Brain pericyte (primary cell): ENCODE measurements around the gene TMEM132C.

Source experiments
- DNase-seq: peaks from one replicate; pipeline ENCODE4 v3.0.0-alpha.2; 2012; ENCODE audit warnings: low read depth, low spot score

TMEM132C gene

DNA sequence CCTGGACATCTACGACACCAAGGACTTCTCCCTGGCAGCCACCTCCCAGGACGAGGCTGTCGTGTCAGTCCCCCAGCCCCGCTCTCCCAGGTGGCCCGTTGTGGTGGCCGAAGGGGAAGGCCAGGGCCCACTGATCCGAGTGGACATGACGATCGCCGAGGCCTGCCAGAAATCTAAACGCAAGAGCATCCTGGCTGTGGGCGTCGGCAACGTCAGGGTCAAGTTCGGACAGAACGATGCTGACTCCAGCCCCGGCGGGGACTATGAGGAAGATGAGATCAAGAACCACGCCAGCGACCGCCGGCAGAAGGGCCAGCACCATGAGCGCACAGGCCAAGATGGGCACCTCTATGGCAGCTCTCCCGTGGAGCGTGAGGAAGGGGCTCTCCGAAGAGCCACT is 438.2 kb downstream of the TMEM132C start:
- no peak for DNase-seq

DNA sequence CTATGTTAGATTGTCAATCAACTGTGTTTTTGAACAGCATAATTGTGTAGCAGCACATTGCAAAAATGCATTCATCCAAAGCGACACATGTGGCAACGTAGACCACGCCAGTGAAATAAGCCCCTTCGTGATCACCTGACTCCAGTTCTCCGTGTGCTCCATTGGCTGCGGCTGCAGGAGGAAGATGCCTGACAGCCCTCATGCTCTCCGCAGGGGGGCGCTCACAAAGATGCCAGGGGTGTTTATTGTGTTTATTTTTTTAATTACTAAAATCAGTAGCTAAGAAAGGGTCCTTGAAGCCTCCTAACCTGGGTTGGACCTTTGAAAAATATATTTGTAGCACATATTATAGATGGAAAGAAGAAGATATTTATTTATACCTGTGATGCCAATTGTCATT is 440.5 kb downstream of the TMEM132C start:
- DNase-seq = no peak

DNA sequence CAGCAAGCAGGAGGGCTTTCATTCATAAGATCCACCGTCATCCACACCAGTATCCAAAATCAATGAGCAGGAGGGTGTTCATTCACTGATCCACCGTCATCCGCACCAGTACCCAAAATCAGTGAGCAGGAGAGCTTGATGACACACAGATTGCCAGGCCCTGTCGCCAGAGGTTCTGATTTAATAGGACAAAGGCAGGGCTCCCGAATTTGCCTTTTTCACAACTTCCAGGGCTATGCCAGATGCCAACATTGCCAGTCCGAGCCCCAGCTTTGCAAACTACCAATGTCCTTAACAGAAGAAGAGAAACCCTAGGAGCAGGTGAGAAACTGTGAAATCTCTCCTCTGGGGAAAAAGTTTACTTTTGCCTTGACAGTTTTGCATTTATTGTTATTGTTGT is 441.8 kb downstream of the TMEM132C start:
- no peak for DNase-seq

DNA sequence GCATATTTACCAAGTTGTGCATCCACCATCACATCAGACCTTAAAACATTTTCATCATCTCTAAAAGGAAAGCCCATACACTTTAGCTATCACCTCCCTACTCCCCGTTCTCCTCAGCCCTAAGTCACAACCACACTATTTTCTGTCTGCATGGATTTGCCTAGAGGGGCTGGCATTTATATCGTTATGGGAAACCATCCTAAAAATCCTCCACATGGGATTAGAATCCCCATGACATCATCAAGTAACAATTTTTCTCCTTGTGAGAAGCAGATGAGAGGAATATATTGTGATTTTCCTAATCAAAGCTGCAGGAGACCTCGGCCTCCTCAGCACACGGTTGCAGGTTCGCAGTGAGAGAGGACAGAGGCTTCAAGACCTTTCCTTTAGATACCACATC is 442.7 kb downstream of the TMEM132C start:
- no peak for DNase-seq

DNA sequence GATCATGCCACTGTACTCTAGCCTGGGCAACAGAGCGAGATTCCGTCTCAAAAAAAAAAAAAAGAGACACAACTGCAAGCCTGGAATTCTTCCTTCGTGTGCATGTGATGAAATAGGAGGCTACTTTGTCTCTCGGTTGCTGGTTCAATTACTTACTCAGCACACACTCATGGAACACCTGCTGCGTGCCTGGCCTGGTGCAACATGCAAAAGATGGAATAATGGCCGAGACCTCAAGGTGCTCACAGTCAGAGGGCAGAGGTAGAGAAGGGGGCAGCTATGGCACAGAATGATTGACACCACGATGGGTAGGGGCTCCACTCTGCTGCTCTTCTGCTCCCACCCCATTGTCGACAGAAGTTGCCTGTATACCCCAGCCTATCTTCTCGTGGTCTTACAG is 444.5 kb downstream of the TMEM132C start:
- no peak for DNase-seq

DNA sequence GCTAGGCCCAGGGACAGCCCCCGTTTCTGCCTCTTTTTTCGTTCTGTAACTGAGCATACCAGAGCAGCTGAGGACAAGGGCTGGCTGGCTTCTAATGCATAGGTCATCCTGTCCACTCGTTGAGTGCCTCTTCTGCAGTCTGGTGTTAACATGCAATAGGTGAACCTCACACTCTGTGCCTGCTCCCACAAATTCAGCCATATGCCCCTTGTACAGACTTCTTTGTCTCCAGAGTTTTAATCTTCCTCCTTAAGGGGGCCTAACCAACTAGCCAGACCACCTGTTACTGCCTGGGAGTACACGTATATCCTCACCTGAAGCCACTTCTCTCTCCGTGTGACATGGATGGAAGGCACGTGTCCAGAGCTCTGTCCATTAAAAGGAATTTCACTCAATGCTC is 445.7 kb downstream of the TMEM132C start:
- DNase-seq = no peak

DNA sequence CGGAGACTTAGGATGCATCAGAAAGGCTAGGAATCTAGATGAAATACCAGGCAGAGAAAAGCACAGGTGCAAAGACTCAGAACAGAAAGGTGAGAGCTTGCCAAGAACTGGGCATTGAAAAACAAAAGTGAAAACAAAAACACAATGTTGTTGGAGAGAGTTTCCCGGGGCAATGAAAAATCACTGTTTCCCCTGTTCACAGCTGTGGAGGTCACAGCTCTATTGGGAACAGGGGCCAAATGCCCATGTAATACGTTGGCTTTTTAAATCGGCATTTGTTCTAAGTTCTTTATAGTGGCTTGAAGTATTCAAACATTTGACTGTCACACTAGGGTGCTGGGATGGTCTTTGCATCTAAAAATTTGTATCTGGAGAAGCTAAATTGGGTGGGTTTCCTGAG is 448.5 kb downstream of the TMEM132C start:
- no peak for DNase-seq

DNA sequence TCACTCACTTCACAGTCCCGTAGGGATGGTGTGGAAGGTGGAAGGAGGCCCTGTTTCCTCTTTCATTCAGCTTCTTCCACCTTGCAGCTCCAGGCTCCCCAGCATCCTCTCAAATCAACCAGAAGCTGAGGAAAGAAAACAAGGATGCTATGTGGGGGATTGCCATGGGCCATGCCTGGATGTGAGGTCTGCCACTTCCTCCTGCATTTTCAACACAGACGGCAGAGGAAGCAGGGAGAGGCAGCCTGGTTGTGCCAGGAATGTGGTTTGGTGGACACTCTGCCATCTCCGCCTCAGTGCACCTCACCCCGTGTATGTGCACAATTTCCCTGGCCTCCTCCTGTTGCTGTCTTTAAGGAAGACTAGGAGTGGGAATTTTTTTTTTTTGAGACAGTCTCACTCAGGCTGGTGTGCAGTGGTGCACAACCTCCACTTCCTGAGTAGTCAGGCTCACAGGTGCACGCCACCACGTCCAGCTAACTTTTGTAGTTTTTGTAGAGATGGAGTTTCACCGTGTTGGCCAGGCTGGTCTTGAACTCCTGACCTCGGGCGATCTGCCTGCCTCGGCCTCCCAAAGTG is 457.6 kb downstream of the TMEM132C start:
- no peak for DNase-seq

DNA sequence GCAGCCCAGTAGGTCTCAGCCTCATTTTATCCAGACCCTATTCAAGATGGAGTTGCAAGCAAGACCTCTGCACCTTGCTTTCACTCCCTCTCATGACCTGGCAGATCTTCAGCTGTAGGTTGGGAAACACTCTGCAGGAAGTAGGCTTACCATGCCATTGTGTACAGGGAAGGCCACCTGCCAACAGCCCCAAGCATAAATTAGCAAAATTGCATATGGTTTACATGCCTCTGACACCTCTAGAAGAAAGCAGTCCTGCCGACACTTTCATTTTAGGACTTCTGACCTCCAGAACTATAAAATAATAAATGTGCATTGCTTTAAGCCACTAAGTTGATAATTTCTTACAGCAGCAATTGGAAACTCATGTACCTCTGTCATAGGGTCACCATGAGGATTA is 459.9 kb downstream of the TMEM132C start:
- DNase-seq = no peak

DNA sequence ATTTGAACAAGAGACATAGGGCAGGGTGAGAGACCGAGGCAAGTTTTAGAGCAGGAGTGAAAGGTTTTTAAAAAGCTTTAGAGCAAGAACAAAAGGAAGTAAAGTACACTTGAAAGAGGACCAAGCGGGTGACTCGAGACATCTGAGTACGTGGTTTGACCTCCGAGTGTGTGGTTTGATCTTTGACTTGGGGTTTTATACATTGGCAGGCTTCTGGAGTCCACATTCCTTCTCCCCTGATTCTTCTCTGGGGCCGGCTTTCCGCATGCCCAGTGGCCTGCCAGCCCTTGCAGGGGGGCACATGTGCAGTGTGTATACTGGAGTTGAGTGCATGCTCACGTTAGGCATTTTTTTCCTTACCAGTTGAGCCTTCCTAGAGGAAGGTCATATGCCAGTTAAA is 460.5 kb downstream of the TMEM132C start:
- no peak for DNase-seq

DNA sequence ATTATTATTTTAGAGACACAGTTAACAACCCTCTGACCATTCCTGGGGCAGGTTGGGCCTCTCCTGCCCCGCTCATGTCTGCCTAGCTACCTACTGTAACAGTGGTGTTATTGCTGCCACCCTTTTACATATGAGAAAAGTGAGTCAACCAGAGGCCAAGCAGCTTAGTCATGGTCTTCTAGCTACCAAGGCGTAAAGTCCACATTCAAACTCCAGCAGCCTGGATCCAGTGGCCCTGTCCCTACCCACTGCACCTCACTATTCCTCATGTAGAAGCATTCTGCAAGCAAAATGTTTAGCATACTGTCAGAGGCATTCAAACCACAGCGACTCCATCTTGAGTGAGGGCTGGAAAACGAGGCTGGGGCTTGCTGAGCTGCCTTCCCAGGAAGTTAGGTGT is 461.0 kb downstream of the TMEM132C start:
- DNase-seq = no peak

DNA sequence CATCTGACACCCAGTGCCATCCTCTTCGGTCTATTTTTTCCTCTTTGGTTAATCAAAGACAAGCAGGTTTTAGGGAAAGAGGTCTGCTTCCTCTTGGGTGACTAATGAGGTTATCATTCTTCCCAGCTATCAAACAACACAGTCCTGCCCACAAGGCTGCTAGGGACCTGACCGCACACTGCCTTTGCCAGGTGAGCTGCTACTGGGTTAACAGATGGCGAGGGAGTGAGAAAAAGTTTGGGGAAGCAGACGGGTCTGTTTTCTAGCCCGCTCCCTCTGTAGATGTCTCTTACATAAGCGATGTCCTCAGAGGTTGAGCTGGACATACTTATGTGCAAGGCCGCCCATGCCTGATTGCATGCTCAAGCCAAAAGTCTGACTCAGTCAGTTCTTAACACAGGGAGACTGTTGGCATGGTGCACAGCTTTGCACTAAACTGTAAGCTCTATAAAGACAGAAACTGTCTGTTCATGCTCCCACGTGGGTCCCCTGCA is 462.7 kb downstream of the TMEM132C start:
- no peak for DNase-seq

DNA sequence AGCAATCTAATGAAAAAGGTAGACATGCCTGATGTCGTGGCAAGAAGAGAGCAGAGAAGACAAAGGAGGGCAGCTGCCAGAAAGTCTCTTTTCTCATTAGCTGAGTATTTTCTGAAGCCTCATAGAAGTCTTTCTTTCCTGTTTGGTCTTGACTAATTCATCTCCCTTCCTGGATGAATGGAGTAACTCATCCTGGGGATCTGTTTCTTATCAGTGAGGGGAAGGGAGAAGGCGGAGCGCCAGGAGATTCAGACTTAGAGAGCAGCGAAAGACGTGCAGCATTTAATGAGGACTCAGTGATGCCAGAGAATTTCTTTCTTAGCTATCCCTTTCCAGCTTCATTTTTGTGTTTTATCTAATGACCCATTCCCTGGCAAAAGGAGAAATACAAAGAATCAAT is 467.4 kb downstream of the TMEM132C start:
- DNase-seq = no peak

DNA sequence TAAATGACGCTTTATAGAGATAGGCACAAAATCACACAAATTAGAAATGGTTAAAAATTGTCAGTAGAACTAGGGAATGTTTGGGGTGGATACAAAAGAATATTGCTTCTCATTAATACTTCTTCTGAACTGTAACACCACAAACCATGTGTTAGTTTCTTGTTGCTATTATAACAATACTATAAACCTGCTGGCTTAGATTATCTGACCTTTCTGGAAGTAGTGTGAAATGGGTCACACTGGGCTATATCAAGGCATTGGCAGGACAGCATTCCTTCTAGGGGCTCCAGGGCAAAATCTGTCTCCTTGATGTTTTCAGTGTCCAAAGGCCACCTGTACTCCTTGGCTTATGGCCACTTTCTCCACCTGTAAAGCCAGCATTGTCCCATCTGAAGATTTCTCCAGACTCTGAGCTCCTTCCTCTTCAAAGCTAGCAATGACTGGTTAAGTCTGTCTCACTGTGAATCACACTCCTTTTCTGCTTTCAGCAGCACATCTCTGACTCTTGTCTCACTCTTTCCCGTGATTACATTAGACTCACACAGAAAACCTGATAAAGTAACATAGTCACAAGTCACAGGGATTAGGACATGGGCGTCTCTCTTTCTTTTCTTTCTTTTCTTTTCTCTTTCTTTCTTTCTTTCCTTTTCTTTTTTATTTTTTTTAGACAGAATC is 470.5 kb downstream of the TMEM132C start:
- no peak for DNase-seq

DNA sequence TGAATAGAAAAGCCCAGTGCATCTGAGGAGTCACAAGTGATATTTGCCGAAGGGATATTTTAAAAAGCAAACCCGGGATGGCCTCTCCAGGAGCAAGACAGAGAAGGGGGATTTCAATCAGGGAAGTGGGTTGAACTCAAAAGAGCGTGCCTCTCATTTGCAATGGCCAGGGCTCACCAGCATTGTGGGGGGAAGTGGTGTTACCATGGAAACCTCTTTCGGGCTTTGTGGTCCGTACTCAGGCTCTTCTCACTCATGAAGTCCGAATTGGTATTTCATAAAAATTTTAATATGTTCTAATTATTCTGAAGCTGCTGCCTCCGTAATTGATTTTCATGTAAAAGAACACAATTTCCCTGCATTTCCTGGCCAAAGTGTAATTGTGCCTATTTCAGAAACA is 476.9 kb downstream of the TMEM132C start:
- DNase-seq = no peak

DNA sequence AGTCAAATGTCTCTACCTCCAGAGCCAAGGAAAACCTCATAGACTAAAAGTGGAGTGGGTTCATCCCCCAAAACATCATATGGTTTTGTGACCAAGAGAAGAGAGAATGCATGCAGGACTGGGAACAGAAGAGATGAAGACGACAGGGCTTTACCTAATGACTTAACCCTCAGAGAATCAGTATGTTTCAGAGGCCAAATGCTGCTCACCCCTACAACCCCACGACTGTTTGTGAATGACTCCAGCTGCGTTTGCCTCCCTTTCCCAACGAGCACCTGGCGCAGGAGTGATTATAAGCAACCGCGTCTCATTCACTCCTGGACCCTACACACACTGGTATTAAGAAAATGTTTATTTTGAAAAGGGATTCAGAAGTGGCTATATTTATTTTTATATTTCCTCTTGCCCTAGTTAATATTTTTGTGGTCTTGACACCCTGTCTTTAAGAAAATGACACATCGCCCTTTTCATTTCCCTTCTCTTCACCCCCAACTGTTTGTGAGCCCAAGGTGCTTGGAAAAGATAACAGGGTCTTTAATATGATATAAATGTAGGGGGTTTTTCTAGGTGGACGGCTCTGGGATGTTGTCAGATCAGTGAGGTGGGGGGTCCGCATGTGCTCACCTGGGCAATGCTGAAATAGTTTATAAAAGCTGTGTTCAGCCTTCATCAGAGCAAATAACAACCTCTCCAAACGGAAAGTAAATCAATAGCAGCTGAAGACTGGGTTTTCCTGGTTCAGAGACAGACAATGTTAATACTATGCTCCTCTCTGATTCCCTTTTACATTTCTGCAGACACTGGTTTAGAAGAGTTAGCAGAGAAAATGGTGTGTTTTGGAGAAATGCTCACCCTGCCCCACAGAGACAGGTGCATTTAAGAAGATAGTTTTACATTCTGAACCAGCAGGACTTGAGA is 479.1 kb downstream of the TMEM132C start:
- no peak for DNase-seq

DNA sequence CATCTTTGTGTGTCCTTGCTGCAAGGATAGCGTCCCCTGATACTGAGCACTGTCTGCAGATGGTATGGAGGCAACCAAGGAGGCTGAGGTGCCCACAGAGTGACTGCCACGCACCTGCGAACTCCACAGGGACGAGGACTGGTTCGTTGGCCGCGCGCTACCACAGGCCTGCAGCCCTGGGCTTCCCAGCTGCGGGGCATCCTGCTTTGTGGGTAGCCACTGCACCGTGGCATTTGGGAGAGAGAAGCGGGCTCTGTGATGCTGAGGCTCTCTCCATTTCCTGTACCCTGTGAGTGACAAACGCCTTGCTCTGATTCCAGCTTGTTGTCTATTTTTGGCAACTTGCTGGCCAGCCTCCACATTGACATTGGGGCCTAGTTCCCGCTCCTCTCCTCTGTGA is 480.5 kb downstream of the TMEM132C start:
- DNase-seq = no peak

DNA sequence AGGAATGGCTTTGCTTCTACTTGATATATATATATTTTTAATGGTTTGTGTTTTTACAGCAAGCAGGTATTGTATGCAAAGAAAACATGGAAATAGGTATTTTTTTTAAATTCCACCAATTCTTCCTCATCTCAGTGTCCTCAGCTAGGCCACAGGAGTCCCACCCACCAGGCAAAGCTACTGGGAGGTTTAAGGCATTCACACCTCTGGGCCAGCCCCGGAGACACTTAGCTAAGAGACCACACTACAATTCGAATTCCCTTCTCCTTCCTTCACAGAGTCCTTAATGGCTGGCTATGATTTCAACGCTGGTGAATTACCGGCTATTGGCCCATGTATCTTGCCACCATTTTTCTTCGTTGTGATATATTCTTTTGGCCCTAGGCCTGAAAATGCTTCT is 485.4 kb downstream of the TMEM132C start:
- no peak for DNase-seq

DNA sequence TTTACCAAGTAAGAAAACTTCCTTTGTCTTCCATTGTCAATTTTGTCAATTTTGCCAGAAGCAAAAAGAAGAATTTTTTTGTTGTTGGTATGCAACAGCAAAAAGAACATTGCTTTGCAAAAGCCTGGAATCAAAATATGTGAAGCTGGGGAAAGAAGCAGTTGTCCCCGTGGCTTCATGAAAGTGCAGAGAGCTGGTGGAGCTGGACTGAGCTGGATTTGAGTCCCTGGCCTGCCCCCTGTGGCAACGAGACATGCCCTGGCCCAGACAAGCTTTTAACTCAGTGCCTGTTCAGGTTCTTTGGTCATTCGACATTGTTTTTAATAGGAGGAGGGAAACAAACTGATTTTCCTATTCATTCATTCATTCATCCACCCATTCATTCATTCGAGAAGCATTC is 486.5 kb downstream of the TMEM132C start:
- DNase-seq = no peak

DNA sequence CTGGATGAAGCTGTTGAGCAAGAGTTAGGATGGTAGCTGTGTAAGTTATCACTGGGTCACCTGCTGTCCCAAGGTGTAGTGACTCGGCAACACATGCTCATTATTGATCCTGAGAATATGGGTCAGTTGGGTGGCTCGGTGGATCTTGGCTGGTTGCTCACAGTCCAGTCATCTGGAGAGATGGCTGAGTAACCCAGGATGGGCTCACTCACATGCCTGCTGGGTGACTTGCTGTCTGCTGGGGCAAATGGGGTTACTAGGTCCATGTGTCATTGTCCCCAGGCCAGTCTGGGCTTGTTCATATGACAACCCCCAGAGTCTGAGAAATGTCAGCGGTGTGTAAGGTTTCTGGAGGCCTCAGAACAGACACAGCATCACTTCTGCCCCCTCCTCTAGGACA is 487.3 kb downstream of the TMEM132C start:
- DNase-seq = no peak

DNA sequence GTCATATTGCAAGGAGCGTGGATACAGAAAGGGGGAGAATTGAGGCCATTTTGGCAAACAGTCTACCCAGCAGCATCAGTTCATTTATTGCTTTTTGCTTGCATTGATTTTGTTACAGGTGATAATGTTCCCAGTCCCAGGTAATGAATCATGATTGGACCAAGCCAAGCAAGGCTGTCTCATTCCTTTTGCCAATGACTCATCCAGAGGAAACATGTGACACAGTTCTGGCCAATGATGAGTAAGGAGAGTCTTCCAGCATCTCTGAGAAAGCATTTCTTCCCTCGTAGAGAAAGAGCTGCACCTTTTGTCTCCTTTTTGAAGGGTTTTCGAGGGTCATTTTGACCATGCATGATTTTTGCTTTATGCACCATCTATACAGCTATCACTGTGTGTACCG is 488.6 kb downstream of the TMEM132C start:
- no peak for DNase-seq
